Motor neuron (in vitro differentiated cells): ENCODE results near the gene RGS6. TPM values are rescaled to one million over a fixed set of nuclear protein-coding genes. Genes with fewer than 3 reads are reported as not detected.

ENCODE experiments used
- ATAC-seq, 8 experiments: fragments of 200-7000 bp; cut with Tn5 transposase; replicated peaks in 6 of 8; 2 replicates each; pipeline ENCODE4 v1.8.0; 2021; ENCODE audit warnings: mild to moderate bottlenecking in 8 of 8, moderate library complexity in 8 of 8
- H3K27ac ChIP-seq, 2 donors: fragments of 250-450 bp; sonication (Bioruptor Pico); 2 replicates each; pipeline ENCODE4 v1.9.0; 2021; ENCODE audit warnings: antibody characterized with exemption in 2 of 2, mild to moderate bottlenecking in 2 of 2, moderate library complexity in 1 of 2
- H3K4me1 ChIP-seq, 2 donors: fragments of 250-450 bp; sonication (Bioruptor Pico); replicated peaks in 1 of 2; 2 replicates each; pipeline ENCODE4 v1.6.1; 2021; ENCODE audit warnings: antibody characterized with exemption in 2 of 2, mild to moderate bottlenecking in 2 of 2, moderate library complexity in 1 of 2
- H3K4me3 ChIP-seq, 5 donors: fragments of 250-450 bp; sonication (Bioruptor Pico); 2 replicates each; pipeline ENCODE4 v1.9.0; 2021; ENCODE audit warnings: antibody characterized with exemption in 5 of 5, mild to moderate bottlenecking in 5 of 5, moderate library complexity in 4 of 5
- WGBS, 10 experiments: fragments of 450-650 bp; shearing (Covaris generic); methylation state at CpG; one replicate each; pipeline ENCODE4 v1.0.0; 2022; 5-methylcytosine and 5-hydroxymethylcytosine counted together
- in situ Hi-C, 9 experiments: fragments of 400-800 bp; cut with MboI; loops; one replicate each; pipeline ENCODE4 v1.15.0; 2021; ENCODE audit warnings: low sequenced_read_pairs in 9 of 9, low pct_unique_long_range_greater_than_20kb in 2 of 9; ENCODE audit not compliant: unreplicated experiment in 9 of 9
- total RNA-seq, 8 experiments: library from RNA; unstranded; fragments of 300-600 nt; gene quantifications; 2 replicates each; pipeline versions ENCODE4 v1.2.3 to v1.2.4, GENCODE V29; 2022

Gene RGS6
- total RNA-seq, 8 experiments from 2014 or later: 0.22 to 15.5 (median 1.3) TPM

DNA sequence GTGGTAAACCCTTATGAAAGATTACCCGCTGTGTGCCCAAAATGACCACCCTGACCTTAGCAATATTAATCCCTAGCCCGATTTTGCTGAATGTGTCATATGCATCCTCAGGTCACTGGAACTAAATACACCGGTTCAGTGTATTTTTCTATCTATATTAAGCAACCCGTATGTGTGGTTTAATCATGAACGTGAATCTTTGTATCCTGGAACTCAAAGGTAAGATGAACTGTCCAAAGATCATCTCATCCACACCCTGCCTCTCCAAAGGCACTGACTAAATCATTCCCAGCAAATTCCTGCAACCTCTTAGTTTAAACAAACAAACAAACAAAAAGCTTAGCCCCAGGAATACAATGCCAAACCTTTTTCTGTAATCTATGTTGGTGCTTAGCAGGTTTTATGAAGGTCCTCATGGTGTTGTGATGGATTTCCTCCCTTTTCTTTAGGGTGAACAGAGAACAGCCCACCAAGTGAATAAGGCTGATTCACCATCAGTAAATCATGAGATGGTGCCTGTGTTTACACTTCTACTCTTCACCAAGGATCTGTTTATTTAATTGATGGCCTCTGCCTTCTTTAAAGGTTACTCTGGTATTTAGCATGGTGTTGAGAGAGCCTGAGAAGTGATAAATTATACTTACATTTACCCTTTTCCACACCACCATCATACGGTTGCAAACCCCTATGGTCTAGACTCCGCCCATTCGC is 663.1 kb downstream of the RGS6 start:
- 43 to 90% (median 84%) methylated on average over 3 to 7 of the region's 8 CpGs; no CpG with 5 or more reads in 1 of the 10 experiments for WGBS, 10 experiments
- Histone ChIP-seq H3K27ac (no peak overlapping the region), H3K4me1 (peaks cover 13 to 16% of the 10 kb centered on the region in 2 donors), H3K4me3 (no peak overlapping the region)
- ATAC-seq: peak in 2 of 8 experiments; percentile 55 to 57
- in situ Hi-C loops: no loop called here

DNA sequence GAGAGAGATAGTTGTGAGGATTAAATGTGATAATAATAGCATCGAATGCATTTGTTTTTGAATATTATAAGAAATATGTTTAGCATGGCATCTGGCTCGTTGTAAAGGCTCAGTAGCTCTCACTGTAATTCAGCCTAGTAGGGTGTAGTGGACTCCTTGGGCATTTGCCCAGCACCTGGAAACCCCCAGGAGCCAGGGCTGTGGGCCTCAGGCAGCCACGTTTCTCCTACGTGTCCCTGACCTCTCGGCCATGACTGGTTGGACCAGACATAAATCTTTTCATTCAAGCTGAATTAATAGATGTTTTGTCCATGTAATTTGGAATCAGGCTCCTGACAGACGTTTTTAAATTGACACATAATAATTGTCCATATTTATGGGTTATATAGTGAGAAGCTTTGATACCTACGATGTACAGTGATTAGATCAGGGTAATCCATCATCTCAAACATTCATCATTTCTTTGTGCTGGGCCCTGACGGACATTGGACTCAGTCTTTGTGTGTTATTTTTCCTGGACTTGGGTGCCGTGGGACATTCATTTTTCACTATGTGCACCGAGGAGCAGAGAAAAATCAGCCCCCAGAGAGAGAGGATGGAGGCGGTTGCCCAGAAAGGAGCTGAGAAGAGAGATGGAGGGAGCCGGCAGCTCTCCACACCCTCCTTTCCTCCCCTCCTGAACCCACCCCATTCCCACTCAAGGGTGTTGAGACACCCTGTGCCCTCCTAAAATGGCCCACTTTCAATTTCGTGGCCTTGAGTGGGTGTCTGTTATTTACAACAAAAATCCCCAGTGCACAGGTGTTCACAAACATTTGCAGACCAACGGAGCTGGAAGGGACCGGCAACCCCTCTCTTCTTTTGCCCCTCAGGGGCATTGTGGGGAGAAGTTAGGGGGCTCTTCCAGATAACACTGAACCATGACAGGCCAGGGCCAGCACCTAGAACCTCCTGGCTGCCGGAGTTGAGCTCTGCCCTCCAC is 665.3 kb downstream of the RGS6 start:
- WGBS, 10 experiments: 25 to 88% (median 62%) methylated on average over 1 to 14 of the region's 16 CpGs; no CpG with 5 or more reads in 1 of the 10 experiments
- peak in 5 of 8 experiments; percentile 20 to 72 (median 31) for ATAC-seq
- in situ Hi-C loops: no loop called here
- peaks cover 16 to 17% of the 10 kb centered on the region in 2 donors for H3K4me1 ChIP-seq
- H3K4me3 ChIP-seq: no peak overlapping the region
- H3K27ac ChIP-seq: no peak overlapping the region

DNA sequence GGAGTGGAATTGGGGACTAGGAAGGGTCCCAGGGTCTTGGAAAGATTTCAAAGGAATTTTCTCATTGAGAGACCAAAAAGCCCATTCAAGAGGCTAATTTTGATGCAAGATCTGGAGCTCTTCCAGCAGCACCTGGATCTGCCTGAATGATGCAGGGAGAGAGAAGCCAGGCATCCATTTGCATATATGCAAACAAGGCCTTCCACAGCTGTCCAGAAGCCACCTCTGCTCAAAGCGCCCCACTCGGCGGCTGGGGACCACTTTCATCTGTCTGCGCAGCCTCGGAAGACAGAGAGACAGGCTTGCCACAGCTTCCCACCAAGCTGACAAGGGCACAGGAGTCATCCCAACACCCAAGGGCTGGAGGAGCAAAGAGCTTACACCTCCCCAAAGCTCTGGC is 666.1 kb downstream of the RGS6 start:
- ATAC-seq: peak in 1 of 8 experiments; percentile 55

DNA sequence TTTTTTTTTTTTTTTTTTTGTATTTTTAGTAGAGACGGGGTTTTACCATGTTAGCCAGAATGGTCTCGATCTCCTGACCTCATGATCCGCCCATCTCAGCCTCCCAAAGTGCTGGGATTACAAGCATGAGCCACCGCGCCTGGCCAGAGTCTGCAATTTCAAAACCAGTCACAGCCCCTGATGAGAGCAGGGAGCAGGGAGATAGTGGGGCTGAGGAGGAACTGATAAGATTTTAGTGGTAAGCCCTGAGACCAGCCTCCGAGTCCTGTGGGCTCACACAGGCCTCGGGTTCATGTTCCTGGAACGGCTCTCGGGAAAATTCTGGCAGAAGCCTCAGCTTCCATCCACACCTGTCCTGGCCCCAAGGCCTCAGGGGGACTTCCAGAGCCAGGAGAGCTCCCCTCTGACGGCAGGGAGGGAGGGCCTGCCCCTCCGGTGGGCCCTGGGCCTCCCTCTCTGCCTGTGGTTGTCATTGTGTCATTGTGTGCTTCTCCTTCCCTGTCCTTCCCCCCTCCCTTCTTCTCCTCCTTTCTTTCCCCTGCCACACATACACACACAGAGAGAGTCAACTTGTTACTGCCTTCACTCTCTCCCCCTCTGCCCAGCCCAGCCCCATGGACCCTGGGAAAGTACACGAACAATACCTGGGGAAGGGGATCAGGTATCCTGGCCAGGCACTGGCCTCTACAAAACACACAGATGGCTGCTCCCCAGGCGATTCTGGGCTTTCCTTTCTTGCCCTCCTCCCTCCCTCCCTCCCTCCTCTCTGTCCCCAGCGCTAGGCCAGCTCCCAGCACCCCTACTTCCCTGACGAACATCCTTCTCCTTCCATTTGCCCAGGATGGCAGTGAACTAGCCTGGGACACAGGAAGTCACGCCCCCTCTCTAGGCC is 667.6 kb downstream of the RGS6 start:
- WGBS, 10 experiments: 67 to 100% (median 86%) methylated on average over 1 to 3 of the region's 16 CpGs; no CpG with 5 or more reads in 4 of the 10 experiments
- no peak overlapping the region for H3K4me3 ChIP-seq
- no peak overlapping the region for H3K27ac ChIP-seq
- in situ Hi-C loops: no loop called here
- ATAC-seq: peak in 5 of 8 experiments; percentile 18 to 57 (median 27)
- peaks cover 14 to 17% of the 10 kb centered on the region in 2 donors for H3K4me1 ChIP-seq

More for the DNA sequence above, 666.1 kb downstream of the RGS6 start:
- Histone ChIP-seq H3K4me1 (peaks cover 16 to 17% of the 10 kb centered on the region in 2 donors), H3K4me3 (no peak overlapping the region), H3K27ac (no peak overlapping the region)
- 56 to 80% (median 73%) methylated on average over 1 to 5 of the region's 5 CpGs; no CpG with 5 or more reads in 6 of the 10 experiments for WGBS, 10 experiments
- in situ Hi-C loops: no loop called here

DNA sequence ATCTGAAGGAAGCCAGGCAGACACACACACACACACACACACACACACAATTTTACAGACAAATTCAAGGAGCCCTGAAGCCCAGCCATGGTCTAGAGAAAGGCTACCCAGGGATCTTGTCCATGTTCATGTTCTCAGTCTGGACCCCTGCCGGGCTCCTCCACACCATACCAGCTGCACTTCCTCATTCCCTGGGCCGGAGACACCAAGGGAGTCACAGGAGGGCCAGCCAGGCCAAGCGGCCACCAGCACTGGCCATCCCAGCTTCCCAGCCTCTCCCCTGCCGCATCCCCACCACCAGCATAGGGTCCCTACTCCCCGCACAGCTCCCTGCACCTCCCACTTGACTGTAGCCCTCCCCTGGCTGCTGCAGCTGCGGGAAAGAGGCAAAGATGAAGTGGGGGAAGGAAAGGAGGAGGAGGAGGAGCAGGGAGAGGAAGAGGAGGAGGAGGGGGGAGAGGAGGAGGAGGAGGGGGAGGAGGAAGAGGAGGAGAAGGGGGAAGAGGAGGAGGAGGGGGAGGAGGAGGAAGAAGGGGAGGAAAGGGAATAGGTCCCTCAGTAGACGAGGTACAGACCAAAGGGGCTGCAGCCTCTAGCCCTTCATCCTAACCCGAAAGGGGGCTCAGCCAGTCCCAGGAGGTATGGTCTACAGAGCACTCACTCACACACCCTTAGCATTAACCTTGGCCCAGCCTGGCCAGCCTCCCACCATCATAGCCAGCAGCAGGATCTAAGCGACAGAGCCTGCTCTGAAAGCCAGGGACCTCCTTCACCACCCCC is 668.5 kb downstream of the RGS6 start:
- no peak for ATAC-seq
- 100% methylated on average over 1 of the region's 9 CpGs; no CpG with 5 or more reads in 9 of the 10 experiments for WGBS, 10 experiments
- in situ Hi-C loops: no loop called here
- H3K4me3 ChIP-seq: no peak overlapping the region
- peaks cover 8 to 14% of the 10 kb centered on the region in 2 donors for H3K4me1 ChIP-seq
- H3K27ac ChIP-seq: no peak overlapping the region

DNA sequence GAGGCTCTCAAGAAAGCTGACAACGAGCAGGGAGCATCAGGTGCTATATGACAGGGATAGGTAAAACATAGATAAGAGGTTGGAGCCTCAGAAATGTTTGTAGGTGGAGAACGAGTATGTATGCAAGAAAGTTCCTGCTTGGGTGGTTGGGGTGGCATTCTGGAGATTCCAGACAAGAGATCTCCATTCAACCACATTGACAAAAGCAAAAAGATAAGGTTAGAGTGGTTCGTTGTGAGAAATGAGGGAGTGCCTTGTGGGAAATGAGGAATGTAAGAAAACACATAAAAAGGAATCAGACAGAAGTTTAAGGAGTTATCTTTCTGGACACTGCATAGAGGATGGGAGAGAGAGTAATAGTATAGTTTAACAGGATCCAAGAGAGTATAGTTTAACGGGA is 671.4 kb downstream of the RGS6 start:
- in situ Hi-C loops: no loop called here
- H3K27ac ChIP-seq: no peak overlapping the region
- H3K4me3 ChIP-seq: no peak overlapping the region
- no peak for ATAC-seq
- H3K4me1 ChIP-seq: peaks cover 10 to 13% of the 10 kb centered on the region in 2 donors
- WGBS, 10 experiments: 48 to 83% (median 58%) methylated on average over 1 to 4 of the region's 4 CpGs; no CpG with 5 or more reads in 1 of the 10 experiments

DNA sequence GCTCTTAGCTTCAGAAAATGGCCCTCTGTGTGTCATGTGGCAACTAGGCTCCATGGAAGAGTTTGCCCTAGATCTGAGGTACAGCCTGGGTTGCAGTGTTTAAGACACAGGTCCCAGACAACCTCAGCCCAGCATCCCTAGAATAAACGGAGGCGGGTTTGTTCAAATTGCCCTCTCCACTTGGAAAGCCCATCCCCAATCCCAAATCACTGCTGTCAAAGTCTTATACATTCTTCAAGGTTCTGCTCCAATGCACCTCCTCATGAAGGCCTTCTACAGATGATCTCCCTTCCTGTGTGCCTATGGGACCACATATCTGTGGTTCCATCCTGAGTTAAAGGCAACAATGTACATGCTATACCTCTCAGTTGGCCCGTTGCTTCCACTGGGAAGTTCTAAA is 671.9 kb downstream of the RGS6 start:
- in situ Hi-C loops: no loop called here
- no peak for ATAC-seq
- H3K4me1 ChIP-seq: peaks cover 10 to 13% of the 10 kb centered on the region in 2 donors
- 43 to 100% (median 92%) methylated on average over 1 to 3 of the region's 3 CpGs; no CpG with 5 or more reads in 4 of the 10 experiments for WGBS, 10 experiments
- H3K4me3 ChIP-seq: no peak overlapping the region
- no peak overlapping the region for H3K27ac ChIP-seq

DNA sequence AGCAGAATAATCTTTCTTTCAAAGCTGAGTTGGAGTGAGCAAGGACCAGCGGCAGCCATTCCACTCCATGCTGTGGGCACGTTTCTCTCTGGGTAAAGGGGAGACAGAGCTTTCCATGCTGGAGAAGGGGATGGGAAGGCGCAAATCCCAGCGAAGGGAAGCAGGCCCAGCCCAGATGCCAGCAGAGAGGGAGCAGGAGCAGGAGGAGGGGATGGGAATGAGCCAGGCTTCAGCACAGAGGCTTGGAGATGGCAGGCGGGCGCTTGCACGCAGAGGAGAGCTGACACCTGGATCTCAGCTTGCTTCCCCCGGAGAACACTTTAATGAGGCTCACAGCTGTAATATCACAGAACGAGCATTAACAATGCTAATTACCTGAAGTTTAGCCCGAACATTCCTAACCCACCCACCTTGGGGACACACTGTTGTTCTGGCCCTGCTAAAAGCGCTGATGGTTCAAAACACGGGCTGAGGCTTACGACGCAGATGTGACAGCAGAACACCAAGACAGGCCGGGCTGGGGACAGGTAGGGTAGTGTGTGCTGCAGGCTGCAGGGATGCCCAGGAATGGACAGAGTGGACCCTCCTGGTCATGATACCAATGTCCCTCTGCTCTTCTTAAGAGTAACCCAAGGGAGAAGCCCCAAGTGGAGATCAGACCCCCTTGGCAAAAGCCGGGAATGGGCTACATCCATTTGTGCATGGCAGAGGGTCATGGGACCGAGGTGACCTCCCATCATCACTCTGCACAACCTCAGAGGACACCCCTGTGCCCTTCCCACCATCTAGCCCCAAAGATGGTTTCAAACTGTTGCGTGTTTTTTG is 673.1 kb downstream of the RGS6 start:
- Histone ChIP-seq H3K4me1 (peaks cover 7 to 10% of the 10 kb centered on the region in 2 donors), H3K4me3 (no peak overlapping the region), H3K27ac (no peak overlapping the region)
- WGBS, 10 experiments: 44 to 100% (median 80%) methylated on average over 1 to 10 of the region's 18 CpGs; no CpG with 5 or more reads in 2 of the 10 experiments
- no peak for ATAC-seq
- in situ Hi-C loops: no loop called here

DNA sequence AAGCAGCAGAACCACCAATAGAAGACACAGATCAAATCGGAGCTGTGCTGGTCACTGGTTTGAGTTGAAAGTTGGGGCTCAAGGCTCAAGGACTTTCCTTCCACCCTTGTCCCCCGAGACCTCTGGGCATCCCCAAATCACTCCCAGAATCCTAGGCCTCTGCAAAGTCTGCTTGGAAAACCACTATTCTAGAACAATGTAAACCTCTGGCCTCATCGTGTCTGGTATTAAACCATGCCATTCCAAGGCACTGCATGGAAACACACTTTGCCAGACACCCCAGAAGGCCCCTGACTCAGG is 673.6 kb downstream of the RGS6 start:
- 77 to 100% (median 93%) methylated on average over 1 to 3 of the region's 3 CpGs; no CpG with 5 or more reads in 4 of the 10 experiments for WGBS, 10 experiments

DNA sequence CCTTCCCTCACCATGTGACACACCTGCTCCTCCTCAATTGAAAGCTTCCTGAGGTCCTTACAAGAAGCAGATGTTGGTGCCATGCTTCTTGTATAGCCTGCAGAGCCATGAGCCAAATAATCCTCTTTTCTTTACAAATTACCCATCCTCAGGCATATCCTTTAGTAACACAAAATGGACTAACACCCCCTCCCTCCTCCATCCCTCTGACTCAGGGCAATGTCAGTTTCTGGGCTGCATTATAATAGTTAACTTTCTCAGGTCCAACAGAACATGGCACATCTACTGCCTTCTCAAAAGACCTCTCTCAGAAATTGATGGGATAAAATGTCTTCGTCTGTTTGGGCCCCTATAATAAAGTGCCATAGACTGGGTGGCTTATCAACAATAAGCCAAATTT is 674.6 kb downstream of the RGS6 start:
- in situ Hi-C loops: no loop called here
- ATAC-seq: no peak
- Histone ChIP-seq H3K4me3 (no peak overlapping the region), H3K4me1 (peaks cover 3 to 12% of the 10 kb centered on the region in 2 donors), H3K27ac (no peak overlapping the region)
- WGBS, 10 experiments: 57 to 100% (median 69%) methylated on average over 1 of the region's 1 CpG; no CpG with 5 or more reads in 6 of the 10 experiments

More for the DNA sequence above, 673.6 kb downstream of the RGS6 start:
- in situ Hi-C loops: no loop called here
- ATAC-seq: no peak
- Histone ChIP-seq H3K27ac (no peak overlapping the region), H3K4me3 (no peak overlapping the region), H3K4me1 (peaks cover 3 to 10% of the 10 kb centered on the region in 2 donors)
